ENCODE measurements around the gene MSI2.

MSI2 gene

GRCh38 chr17:57459286-57459915 is 203.1 kb downstream of the MSI2 start:
- no peak for TF ChIP-seq EP300 (IDR thresholded peaks at IDR 0.05; ENCODE audit: borderline replicate concordance)
- TF ChIP-seq RAD21 (IDR thresholded peaks at IDR 0.05; ENCODE audit: low read depth): no peak
- TF ChIP-seq EGR1 (IDR thresholded peaks at IDR 0.05): no peak
- TF ChIP-seq TAF1 (IDR thresholded peaks at IDR 0.05; ENCODE audit: low read depth): no peak
- TF ChIP-seq FOXM1 (IDR thresholded peaks at IDR 0.05; ENCODE audit: borderline replicate concordance, low read depth): no peak
- TF ChIP-seq CREB1 (IDR thresholded peaks at IDR 0.05; ENCODE audit: low read depth): no peak
- no peak for TF ChIP-seq TCF12 (IDR thresholded peaks at IDR 0.05; ENCODE audit: low read depth)
- TF ChIP-seq USF1 (IDR thresholded peaks at IDR 0.05): no peak
- TF ChIP-seq NFIC (IDR thresholded peaks at IDR 0.05): no peak
- no peak for TF ChIP-seq REST (IDR thresholded peaks at IDR 0.05; ENCODE audit: low read depth)
- no peak for TF ChIP-seq YY1 (IDR thresholded peaks at IDR 0.05; ENCODE audit: low read depth)
- TF ChIP-seq MAX (IDR thresholded peaks at IDR 0.05): no peak
- no peak for TF ChIP-seq TEAD4 (IDR thresholded peaks at IDR 0.05)
- no peak for TF ChIP-seq ZBTB7A (IDR thresholded peaks at IDR 0.05; ENCODE audit: low read depth)
- TF ChIP-seq CEBPB (IDR thresholded peaks at IDR 0.05): no peak

GRCh38 chr17:57461082-57461481 is 204.8 kb downstream of the MSI2 start:
- TF ChIP-seq NFIC (IDR thresholded peaks at IDR 0.05): no peak
- no peak for TF ChIP-seq TEAD4 (IDR thresholded peaks at IDR 0.05)
- TF ChIP-seq EP300 (IDR thresholded peaks at IDR 0.05; ENCODE audit: borderline replicate concordance): no peak
- no peak for TF ChIP-seq MAX (IDR thresholded peaks at IDR 0.05)
- no peak for TF ChIP-seq CEBPB (IDR thresholded peaks at IDR 0.05)
- TF ChIP-seq RAD21 (IDR thresholded peaks at IDR 0.05; ENCODE audit: low read depth): no peak
- no peak for TF ChIP-seq ZBTB7A (IDR thresholded peaks at IDR 0.05; ENCODE audit: low read depth)
- no peak for TF ChIP-seq TAF1 (IDR thresholded peaks at IDR 0.05; ENCODE audit: low read depth)
- no peak for TF ChIP-seq FOXM1 (IDR thresholded peaks at IDR 0.05; ENCODE audit: borderline replicate concordance, low read depth)
- no peak for TF ChIP-seq CREB1 (IDR thresholded peaks at IDR 0.05; ENCODE audit: low read depth)
- no peak for TF ChIP-seq REST (IDR thresholded peaks at IDR 0.05; ENCODE audit: low read depth)
- TF ChIP-seq EGR1 (IDR thresholded peaks at IDR 0.05): no peak
- TF ChIP-seq TCF12 (IDR thresholded peaks at IDR 0.05; ENCODE audit: low read depth): no peak

GRCh38 chr17:57462007-57462579 is 205.8 kb downstream of the MSI2 start:
- TF ChIP-seq USF1 (IDR thresholded peaks at IDR 0.05): peak; percentile 48; the same call in 1 of the 2 replicates
- no peak for TF ChIP-seq YY1 (IDR thresholded peaks at IDR 0.05; ENCODE audit: low read depth)

GRCh38 chr17:57463103-57463885 is 207.0 kb downstream of the MSI2 start:
- TF ChIP-seq CREB1 (IDR thresholded peaks at IDR 0.05; ENCODE audit: low read depth) (no peak), YY1 (IDR thresholded peaks at IDR 0.05; ENCODE audit: low read depth) (no peak), REST (IDR thresholded peaks at IDR 0.05; ENCODE audit: low read depth) (no peak), RAD21 (IDR thresholded peaks at IDR 0.05; ENCODE audit: low read depth) (no peak), CEBPB (IDR thresholded peaks at IDR 0.05) (no peak), TCF12 (IDR thresholded peaks at IDR 0.05; ENCODE audit: low read depth) (no peak), TAF1 (IDR thresholded peaks at IDR 0.05; ENCODE audit: low read depth) (no peak), EP300 (IDR thresholded peaks at IDR 0.05; ENCODE audit: borderline replicate concordance) (no peak), TEAD4 (IDR thresholded peaks at IDR 0.05) (no peak), NFIC (IDR thresholded peaks at IDR 0.05) (no peak), FOXM1 (IDR thresholded peaks at IDR 0.05; ENCODE audit: borderline replicate concordance, low read depth) (no peak), EGR1 (IDR thresholded peaks at IDR 0.05) (no peak), MAX (IDR thresholded peaks at IDR 0.05) (no peak), USF1 (IDR thresholded peaks at IDR 0.05) (no peak), ZBTB7A (IDR thresholded peaks at IDR 0.05; ENCODE audit: low read depth) (no peak)

Measured in Ishikawa (cell line).